HG03097 (cell line): ENCODE results near the gene HVCN1.
"Not testable (repeated sequence)": the region's sequence is repeated elsewhere in the genome, so short reads cannot be mapped to it uniquely, and the experiment has no call there.

Experiments
- ATAC-seq: cut with Tn5 transposase; IDR thresholded peaks from one replicate; pipeline ENCODE4 v1.9.1; 2021; ENCODE audit not compliant: unreplicated experiment, low FRiP score

Gene HVCN1

DNA sequence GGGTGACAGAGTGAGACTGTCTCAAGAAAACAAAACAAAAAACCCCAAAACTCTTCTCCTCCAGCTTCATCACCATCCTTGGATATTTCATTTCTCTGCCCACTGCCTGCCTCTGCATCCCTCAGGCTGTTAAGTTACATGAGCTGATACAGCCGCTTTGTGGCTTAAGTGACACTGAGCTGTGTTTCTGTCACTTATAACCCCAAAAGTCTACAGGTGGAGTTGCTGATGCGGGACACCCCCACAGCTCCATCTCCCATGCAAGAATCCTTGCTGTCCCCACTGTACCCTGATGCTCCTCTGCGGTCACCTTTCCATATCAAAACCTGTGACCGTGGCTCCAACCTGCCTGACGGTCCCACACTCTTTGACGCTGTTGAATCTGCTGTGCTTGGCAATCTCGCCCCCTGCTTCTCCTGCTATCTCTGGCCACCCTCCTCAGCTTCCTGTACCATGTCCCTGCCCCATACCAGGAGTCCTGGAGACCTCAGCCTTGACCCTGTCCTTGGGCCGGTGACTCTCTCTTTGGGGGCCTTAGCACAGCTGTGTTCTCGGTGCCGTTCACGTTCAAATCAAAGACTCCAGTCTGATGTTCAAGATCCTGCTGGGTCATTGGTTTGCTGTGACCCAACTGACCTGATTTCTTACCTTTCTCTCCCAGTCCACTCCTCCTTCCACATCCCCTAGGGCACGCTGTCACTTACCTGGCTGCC lies 20.3 kb downstream of the HVCN1 start:
- ATAC-seq: no peak

DNA sequence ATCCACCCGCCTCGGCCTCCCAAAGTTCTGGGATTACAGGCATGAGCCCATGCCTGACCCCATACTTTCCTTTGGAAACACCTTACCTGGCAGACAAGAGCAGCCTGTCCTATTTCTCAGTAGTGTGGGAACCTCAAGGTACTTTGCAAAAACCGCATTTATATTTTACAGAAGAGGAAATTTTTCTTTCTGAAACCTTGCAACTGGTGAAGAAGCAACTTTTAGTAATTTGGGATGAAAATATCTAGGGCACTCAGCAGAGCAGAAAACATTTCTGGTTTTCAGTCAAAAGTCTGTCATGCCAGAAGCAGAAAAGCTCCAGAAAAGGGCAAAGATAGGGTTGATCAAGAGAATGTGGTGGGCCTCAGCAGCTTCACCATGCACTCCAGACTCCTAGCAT lies 21.2 kb downstream of the HVCN1 start:
- ATAC-seq: no peak

DNA sequence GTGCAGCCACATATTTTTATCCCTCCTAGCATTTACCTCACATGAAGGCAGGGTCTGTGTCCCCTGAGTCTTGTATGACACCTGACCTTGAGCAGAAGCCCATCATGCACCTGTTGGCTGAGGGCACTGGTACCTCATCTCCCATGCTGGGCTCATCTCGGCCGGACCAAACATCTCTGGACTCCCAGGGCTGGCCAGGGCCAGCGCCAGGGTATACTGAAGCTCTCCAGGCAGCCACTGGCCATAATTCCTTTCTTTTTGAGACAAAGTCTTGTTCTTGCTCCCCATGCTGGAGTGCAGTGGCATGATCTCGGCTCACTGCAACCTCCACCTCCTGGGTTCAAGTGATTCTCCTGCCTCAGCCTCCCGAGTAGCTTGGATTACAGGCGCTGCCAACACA lies 22.0 kb downstream of the HVCN1 start:
- ATAC-seq: no peak

DNA sequence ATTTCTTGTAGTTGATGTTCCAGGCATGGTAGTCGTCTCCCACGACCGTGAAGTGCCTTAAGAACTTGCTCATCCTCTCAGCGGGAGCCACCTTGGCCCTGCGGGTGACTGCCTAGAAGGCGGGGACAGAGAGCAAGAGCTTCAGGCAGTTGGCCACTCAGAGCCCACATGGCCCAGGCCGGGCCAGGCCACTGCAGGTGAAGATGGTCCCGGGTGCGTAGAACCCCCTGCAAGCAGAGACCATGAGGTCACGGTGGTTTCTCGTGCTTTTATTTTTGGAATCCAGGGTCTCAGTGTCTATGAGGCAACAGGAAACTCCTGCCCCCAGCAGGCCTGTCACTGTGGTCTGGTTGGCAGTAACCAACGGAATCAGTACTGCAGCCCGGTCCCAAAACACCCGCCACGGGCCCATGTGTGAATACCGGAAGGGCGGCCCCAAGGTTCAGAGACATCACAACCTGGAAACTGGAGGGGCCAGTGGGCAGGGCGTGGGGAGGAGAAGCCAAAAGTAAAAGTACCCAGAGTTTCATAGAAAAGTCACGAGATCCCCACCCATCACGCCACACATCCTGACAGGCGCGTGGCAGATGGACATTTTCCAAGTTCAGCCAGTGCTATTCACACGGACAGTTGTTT lies 27.5 kb downstream of the HVCN1 start:
- ATAC-seq: peak; percentile 85

DNA sequence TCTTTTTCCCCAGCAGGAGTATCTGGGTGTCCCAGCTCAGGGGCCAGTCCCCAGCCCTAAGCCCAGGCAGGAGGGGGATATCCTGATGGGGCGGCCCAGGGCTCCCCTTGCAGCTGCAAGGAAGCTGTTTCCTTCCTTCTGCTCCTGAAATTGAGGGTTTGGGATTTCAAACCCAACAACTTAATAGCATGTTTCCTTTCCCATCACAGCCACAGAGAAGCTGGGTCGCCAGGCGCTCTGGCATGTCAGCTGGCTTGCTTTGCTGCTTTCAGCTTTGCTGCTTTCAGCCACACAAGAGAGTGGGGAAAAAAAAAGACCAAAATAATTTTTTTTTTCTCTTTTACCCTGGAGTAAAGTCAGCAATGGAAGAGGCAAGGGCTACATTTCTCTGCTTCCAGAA lies 30.0 kb downstream of the HVCN1 start:
- no peak for ATAC-seq

DNA sequence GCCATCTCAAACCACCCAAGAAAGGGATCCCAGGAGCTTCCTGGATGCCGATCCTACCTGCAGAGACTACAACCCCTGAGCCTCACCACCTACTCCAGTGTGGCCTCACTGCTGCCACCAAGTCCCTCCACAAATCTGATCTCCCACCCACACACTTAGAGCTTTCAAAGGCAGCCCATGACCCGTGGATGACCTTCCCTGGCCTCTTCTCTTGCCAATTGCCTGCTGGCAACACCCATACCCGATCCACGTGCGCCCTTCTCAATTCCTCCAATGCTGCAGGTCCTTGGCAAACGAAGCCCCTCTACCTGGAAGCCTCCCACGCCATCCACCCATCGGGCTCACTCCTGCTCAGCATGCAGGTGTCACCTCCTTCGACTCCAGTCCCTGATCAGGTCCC lies 30.7 kb downstream of the HVCN1 start:
- no peak for ATAC-seq

DNA sequence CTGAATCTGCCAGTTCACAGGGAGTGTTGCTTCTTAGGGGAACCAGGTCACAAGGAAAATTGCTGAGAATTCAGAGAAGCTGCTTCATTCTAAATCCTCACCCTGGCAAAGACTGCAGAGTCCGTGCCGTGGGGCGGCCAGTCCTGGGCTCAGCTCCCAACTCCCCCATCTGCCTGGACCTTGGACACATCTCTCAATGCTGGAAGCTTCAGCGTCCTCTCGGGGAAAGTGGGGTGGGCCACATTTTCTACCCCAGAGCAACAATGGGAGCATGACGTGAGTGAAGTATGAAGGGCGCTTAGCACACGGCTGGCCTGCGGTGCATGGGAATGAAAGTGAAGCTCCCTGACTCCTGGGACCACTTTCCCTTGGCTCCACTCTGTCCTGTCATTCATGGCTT lies 31.2 kb downstream of the HVCN1 start:
- ATAC-seq: no peak

DNA sequence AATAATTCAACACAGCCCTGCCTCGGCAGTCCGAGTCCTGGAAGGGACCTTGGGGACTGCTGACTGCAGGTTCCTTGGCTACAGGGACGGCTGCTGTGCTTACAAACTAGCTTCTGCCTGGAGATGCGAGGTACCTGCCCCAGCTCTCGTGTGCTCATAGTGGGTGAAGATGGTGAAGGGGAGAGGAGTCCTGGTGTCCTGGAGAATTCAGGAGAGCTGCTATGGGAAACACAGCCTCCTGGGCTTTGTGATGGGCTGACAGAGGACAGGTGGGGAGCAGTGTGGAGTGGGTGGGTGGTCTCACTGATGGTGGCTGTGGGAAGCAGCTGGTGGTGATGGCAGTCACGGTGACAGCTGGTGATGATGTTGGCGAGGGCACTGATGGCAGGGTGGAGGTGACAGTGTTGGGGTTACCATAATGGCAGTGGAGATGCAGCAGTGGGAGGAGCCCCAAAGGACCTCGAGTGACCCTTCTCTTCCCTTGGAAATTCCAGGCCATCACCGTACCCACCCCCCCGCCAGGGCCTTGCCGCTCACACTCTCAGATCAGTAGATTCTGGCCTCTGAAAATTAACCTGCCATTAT lies 32.8 kb downstream of the HVCN1 start:
- no peak for ATAC-seq

DNA sequence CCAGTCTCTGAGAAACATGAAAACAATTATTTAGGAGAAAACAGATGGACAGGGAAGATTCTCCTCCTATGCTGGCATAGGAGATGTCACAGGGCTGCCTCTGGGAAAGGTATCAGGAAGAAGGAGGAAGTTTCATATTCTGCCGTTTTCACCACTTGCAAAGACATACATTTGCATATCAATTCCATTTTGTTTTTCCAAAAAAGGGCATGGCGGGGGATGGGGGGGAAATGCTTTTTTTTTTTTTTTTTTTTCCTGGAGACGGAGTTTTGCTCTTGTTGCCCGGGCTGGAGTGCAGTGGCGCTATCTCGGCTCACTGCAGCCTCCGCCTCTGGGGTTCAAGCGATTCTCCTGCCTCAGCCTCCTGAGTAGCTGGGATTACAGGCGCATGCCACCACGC lies 34.7 kb downstream of the HVCN1 start:
- ATAC-seq: not testable (repeated sequence)

DNA sequence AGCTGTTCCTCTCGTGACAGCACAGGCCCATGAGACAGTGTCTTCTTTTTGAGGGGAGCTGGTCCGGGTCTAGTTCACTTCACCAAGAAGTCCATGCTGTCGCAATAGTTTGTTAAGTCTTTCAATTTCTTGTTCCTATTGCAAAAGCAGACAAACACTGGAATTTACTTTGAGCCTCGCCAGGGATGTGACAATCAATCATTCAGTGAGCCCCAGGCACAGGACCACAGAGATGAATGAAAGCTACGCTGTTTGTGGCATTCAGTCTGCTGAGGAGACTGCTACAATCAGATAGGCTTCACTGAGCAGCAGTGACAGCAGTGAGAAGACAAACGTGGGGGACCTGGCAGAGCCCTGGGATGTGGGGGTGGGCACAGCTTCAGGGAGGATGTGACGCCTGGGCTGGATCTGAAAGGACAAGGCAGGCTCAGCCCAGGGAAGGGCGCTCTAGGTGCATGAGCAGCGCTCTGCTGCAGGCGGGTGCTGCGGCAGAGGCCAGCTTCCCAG lies 39.5 kb downstream of the HVCN1 start:
- no peak for ATAC-seq

DNA sequence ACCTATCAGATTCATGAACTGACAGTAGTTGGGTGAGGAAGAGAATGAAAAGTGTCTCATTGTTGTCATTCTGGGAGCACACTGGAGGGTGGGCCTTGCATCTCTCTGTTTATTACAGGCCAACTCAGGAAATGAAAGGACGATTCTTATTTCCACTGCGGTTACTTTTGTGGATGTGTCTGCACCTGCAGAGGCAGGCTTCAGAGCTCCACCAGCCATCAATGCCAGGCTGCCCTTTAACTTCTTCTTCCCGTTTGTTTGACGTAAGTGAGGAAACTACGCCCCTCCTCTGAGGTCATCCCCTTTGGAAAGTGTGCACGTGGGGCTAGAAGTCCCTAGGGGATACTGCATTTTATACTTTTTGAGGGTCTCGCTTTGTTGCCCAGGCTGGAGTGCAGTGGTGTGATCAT lies 41.3 kb downstream of the HVCN1 start:
- ATAC-seq: no peak

DNA sequence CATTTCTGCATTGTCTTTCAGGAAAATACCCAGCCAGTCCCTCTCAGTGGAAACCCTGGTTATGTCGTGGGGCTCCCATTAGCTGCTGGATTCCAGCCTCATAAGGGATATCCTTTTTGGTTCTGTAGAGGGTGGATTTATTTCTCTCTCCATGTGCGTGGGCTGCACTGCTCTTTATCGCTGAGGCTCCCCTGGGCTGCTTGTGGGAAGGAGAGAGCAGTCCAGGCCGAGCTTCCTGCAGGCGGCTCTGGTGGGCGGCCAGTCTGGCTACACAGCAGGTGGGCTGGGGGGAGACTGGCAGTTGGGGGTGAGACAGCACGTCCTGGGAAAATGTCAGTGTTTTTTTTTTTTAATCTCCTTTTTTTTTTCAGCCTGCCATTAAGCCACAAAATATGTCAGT lies 47.4 kb downstream of the HVCN1 start:
- no peak for ATAC-seq

DNA sequence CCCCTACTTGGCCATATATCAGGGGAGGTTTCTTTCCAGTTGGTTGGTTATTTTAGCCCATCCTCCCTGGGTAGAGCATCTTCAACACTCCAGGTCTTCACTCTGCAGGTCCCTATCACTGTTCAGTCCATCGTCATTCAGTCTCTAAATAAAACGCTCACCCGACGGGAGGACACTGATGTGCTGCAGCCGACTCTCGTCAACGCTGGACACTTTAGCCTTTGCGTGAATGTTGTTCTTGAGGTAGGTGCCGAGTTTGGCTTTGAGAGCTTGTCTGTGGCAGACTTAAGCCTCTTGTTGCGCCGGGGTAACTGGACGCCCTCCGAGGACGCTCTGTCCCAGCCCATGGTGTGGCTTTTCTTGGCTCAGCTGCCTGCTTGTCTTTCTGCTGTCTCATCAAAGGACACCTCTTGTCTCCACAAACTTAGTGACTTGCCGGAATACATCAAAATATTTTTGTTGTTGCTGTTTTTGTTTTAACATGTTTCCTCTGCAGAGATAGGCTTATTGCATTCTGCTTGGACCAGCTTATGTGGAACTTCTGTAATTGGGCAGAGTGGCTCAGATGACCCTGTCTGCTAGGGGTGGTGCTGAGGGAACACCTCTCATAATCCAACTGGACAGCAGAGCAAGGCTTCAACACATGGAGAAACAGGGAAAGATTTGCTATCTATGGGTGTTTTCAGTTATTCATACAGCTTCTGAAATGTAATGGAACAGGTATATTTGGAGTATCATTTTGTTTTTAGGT lies 48.5 kb downstream of the HVCN1 start:
- no peak for ATAC-seq

DNA sequence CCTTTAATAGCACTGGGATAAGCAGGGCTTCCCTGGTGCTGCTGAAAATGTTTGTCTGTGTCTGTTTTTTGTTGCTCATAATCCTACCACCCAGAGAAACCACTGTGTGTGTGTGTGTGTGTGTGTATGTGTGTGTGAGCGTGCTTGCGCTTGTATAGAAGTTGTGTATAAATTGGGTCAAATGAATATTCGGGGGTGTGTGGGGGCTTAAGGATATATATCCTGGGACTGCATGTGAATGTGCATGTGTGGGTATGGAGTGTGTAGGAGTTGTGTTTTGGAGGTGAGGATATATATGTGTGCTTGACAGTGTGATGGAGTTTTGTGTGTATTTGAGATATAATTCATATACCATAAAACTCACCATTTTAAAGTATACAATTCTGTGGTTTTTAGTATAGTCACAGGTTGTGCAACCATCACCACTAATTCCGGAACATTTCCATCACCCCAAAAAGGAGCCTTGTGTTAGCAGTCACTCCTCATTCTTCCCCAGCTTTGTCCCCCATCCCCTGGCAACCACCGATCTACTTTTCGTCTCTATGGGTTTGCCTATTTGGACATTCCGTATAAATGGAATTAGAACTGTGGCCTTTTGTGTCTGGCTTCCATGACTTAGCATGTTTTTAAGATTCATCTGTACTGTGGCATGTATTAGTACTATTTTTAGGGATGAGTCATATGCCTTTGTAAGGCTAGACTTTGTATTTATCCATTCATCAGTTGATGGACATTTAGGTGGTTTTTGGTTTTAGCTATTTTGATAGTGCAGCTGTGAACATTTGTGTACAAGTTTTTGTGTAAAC lies 49.4 kb downstream of the HVCN1 start:
- no peak for ATAC-seq

DNA sequence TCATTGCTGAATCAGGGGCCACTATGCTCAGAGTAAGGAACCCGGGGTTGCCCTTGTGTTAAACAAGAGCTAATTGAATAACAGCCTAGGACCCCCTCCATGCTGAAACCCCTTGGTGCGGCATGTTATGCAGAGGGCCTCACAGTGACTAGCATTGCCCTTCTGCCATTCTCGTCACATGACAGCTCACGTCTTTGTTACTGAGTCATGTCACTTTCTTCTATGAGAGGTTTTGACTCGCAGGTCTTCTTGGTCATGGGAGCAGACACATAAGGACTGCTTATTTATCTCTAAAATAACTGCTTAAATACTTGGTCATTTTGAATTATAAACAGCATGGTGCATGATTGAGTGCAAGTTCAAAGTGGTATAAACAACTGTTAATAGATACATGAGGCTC lies 50.1 kb downstream of the HVCN1 start:
- no peak for ATAC-seq

DNA sequence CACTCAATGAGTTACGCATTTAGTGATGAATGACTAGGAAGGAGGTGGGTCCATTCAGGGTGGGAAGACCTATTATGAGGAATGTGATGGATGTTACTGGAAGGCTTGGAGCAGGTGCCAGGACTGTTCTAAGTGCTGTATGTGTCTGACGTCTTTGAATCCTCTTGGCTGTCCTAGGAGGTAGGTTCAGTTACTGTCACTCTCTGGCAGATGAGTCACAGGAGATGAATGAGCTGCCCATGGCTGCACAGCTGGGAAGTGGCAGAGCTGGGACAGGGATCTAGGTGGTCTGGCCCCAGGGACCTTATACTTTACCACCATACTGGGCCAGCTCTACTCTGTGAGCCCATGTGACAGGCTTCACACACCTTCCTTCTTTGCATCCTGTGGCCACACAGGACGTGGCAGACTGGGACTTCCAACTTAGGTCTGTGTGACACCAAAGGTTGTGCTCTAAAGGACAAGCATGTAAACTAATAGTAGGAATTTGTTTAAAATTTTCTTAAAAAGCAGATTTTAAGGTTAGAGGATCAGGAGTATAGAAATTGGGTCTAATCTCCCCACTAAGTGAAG lies 51.0 kb downstream of the HVCN1 start:
- no peak for ATAC-seq

DNA sequence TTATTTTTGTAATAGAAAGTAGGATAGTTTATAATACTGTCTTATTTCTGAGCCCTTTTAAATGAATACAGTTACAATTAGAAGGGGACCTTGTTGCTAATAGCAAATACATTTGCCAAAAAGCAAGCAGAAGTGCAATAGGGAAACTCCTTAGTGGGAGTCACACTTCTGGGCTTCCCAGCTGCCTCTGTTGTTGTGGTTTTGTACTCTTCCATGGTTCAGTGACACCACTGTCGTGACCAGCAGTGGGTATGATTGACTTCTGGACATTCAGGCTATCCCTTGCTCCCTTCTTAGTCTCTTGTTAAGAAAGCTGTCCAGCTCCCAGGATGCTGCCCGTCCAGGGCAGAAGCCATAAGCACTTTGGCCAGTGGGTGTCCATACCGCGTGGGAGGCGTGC lies 52.4 kb downstream of the HVCN1 start:
- no peak for ATAC-seq

DNA sequence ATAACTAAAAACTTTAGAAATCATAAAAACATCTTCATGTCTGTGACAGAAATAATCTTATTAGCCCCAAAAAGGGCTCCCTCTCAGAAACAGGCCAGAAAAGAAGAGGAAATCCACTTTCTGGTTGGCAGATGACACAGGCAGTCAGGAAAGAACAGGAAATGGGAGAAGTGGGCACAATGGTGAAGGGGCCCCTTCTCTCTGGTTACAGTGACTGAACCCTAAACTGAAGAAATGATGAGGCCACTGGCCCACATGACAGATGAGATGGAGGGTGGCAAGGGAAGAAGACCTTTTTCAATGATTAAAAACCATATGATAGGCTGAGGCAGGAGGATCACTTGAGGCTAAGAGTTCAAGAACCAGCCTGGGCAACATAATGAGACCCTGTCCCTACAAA lies 53.9 kb downstream of the HVCN1 start:
- no peak for ATAC-seq

DNA sequence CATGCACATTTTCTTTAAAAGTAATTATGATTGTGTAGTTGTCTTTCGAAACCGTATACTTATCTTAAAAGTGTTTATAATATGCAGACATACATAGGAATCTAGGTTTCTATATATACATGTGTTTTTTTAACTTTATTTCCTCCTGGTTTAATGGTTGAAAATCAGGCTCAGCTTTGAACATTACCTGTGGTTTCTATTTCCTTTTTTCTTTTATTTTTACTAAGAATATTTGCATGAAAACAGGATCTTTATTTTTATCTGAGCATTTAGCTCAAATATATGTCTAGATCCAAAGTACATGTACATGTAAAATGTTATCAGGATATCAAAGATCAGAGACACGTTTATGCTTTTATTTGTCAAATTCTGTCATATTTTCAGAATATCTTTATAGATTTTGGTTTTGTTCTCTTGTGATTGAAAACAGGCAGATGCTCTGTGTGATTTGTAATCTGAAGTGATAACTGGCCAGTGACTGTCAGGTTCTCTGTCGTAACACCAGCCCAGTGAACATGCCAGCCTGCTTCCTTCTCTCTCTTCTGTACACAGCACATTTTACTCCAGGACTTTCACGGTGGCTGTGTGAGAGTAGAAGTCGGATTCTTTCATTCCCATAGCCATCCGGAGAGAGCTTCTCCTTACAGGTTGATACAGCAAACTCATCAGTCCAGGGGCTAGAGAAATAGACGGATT lies 61.3 kb downstream of the HVCN1 start:
- ATAC-seq: no peak

DNA sequence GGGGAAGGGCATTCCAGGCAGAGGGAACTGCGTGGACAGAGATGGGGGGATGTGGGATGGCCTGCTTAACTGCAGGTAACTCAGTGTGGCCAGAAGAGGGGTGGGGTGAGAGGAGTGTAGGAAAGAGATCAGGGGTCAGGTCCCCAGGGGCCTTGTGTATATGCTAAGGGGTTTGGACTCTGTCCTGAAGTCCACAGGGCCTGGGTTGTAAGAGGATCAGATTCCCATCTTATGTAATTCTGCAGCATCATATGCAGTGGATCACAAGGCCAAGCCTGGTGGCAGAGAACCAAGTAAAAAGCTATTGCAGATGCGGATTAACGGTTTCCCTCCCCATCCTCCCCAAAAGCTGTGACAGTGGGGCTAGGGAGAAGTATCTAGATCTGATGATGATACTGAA lies 66.3 kb downstream of the HVCN1 start:
- no peak for ATAC-seq
